GM19438 (cell line): ENCODE results near the gene AHSG.

Source experiments
- ATAC-seq: cut with Tn5 transposase; IDR thresholded peaks from one replicate; pipeline ENCODE4 v1.9.1; 2021; ENCODE audit warnings: low read depth; ENCODE audit not compliant: unreplicated experiment

Gene AHSG

DNA sequence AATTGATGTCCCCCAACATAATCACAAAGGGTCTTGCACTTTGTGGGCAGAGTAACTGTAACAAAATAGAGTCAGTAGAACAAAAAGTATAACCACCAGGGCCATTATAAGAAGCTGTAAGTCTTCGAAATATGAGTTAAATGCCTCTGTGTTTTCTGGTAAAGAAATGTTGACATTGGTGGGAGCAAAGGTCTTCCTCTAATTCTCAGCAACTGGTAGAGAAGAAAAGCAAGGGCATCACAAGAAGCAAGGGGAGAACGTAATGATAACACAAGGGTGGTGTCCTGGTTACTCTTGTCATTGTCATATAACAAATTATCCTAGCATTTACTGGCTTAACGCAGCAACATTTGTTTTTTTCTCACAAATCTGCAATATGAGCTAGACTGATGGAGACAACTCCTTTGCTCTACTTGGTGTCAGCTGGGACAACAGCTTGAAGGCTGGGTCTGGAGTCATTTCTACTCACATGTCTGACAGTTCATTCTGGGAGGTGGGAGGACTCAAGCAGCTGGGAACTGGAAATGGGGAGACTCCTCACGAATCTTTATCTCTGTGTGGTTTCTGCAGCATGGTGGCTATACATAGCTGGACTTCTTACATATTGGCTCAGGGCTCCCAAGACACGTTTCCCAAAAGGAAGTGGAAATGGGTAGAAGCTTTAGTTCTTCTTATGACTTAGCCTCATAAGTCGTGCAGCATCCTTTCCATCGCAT, 22.1 kb upstream of the AHSG start:
- no peak for ATAC-seq

DNA sequence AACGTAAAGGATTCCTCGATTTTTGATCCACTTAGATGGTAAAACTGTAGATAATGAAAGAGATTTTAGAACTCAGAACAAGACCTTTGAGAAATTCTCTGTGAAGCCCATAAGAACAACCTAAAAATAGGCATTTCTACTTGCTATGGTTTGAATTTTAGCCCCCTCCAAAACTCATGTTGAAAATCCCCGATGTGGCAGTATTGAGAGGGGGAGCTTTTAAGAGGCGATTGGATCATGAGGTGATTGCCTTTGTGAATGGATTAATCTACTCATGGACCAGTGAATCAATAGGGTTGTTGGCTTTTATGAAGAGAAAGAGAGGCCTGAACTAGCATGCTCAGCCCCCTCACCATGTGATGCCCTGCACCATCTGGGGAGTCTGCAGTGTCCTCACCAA, 20.2 kb upstream of the AHSG start:
- no peak for ATAC-seq

DNA sequence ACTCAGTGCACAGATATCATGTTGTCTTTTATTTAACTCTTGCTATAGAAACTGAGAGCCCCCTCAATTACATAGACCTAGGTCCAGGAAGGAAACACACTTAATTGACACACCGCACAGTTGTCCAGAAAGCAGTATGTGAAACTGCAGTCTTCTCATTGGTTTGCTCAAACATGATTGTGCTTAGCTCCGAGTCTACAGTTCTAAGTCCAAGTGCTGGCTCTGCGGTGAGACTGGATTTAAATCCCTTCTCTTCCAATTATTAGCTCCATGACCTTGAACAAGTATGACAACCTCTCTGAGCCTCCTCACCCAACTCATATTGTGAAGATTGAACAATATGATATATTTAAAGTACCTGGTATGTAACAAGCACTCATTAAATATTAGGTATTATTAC, 19.0 kb upstream of the AHSG start:
- no peak for ATAC-seq

GRCh38 chr3:186594591-186595113, 18.2 kb upstream of the AHSG start:
- ATAC-seq = no peak

GRCh38 chr3:186596568-186597287, 16.1 kb upstream of the AHSG start:
- ATAC-seq = no peak

GRCh38 chr3:186598108-186598784, 14.6 kb upstream of the AHSG start:
- ATAC-seq = no peak

GRCh38 chr3:186598794-186599141, 14.1 kb upstream of the AHSG start:
- no peak for ATAC-seq

- ATAC-seq = no peak
Observed at GRCh38 chr3:186599142-186599784, 13.6 kb upstream of the AHSG start.

DNA sequence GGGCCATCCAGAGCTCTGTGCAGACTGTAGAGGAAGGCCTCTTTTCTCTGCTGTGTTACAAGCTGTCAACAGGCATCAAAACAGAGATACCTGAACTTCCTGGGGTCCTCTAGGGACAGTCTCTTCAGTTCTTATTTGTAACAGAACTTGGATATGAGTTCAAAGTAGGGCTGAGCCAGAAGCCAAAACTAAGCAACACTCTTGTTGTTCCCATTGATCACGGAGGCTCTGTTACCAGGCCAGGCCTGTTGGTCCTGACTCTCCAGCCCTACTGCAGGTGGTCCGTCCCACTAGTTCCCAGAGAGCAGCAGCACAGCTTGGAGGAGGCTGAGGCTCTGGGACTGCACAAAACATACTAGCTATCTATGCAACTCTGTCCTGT, 13.1 kb upstream of the AHSG start:
- ATAC-seq = no peak

- no peak for ATAC-seq
Observed at GRCh38 chr3:186600896-186601295, 12.0 kb upstream of the AHSG start.

- no peak for ATAC-seq
Observed at GRCh38 chr3:186603159-186603558, 9.7 kb upstream of the AHSG start.

DNA sequence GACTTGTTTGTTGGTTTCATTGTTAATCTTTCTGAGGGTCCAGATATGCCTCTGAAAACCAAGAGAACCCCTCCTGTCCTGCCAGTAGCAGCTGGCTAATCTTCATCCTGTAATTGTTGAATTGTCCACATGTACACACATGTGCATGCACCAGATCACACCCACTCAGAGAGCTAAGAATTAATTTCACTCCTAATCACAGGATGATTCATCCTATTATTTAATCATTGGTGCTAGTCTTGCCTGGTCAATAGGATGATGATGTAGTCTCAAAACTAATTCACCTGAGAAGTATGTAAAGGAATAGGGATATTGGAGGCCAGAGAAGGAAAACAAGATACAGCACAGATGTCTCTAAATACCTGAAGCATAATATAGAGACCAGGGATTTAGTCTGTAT, 7.8 kb upstream of the AHSG start:
- no peak for ATAC-seq

GRCh38 chr3:186605561-186606545, 7.0 kb upstream of the AHSG start:
- ATAC-seq = no peak

GRCh38 chr3:186608624-186609215, 4.1 kb upstream of the AHSG start:
- ATAC-seq = no peak

GRCh38 chr3:186609247-186609868, 3.5 kb upstream of the AHSG start:
- ATAC-seq = no peak

GRCh38 chr3:186612065-186612464, 795 bp upstream of the AHSG start:
- ATAC-seq = no peak

GRCh38 chr3:186613637-186614265, 891 bp downstream of the AHSG start:
- no peak for ATAC-seq

DNA sequence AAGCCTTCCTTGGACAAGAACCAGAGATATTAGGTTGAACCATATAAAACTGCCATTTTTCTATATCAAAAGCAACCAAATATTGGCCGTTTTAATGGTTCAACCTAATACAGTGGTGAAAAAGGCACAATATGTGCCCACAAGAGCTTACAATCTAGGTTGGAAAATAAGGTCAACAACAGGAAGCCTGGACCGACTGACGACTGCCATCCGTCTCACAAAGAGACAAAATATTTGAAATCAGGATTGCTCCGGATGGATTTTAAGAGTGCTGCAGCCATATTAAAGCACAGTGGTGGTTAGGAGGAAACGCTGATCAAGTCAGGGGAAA, 1.4 kb downstream of the AHSG start:
- ATAC-seq = no peak
